Activated B cell treated with CpG ODN at 0.5 μM for 24 hours (primary cell): ENCODE data around the gene ETS2. TPM values are rescaled to one million over a fixed set of nuclear protein-coding genes. Genes with fewer than 3 reads are reported as not detected.

Source experiments
- ATAC-seq: fragments of 200-7000 bp; cut with Tn5 transposase; one replicate; pipeline ENCODE4 v1.10.0; 2021; ENCODE audit warnings: low read depth, mild to moderate bottlenecking, moderate library complexity
- CTCF ChIA-PET: fragments of 350-600 bp; sonication (Branson Sonifier 250); formaldehyde crosslinking; loops from one replicate; lab custom pipeline; 2021; ENCODE audit warnings: antibody characterized with exemption; lab: Charles Lee
- POLR2A ChIA-PET: fragments of 350-600 bp; sonication (Branson Sonifier 250); formaldehyde crosslinking; loops from one replicate; lab custom pipeline; 2021; ENCODE audit warnings: antibody characterized with exemption; lab: Charles Lee
- DNase-seq: peaks from one replicate; pipeline ENCODE4 v3.0.0; 2022
- H3K27ac Mint-ChIP-seq: one replicate; pipeline ENCODE4 v1.8.0; 2020; ENCODE audit warnings: mixed read lengths
- H3K27me3 Mint-ChIP-seq: one replicate; pipeline ENCODE4 v1.8.0; 2021; ENCODE audit warnings: mixed read lengths
- H3K36me3 Mint-ChIP-seq: one replicate; pipeline ENCODE4 v1.8.0; 2021; ENCODE audit warnings: low read depth, mixed read lengths
- H3K4me1 Mint-ChIP-seq: one replicate; pipeline ENCODE4 v1.8.0; 2021; ENCODE audit warnings: mixed read lengths
- H3K4me3 Mint-ChIP-seq: one replicate; pipeline ENCODE4 v1.8.0; 2020; ENCODE audit warnings: mild to moderate bottlenecking, mixed read lengths
- H3K9me3 Mint-ChIP-seq: one replicate; pipeline ENCODE4 v1.8.0; 2020; ENCODE audit warnings: mixed read lengths
- intact Hi-C: fragments of 100-400 bp; cut with micrococcal nuclease; formaldehyde crosslinking; loops from one replicate; pipeline ENCODE4 v1.15.1; 2024
- total RNA-seq: library from RNA; stranded (reverse); gene quantifications from 2 replicates; pipeline ENCODE4 v1.2.3, GENCODE V29; 2022
- TF ChIP-seq, protein P1 (sequence below): fragments of 200-600 bp; IDR thresholded peaks from one replicate; pipeline ENCODE4 v1.8.0; 2022; ENCODE audit warnings: antibody characterized with exemption, mild to moderate bottlenecking

ETS2 gene
- total RNA-seq, 1 donor from 2014 or later = 4.4 TPM

DNA sequence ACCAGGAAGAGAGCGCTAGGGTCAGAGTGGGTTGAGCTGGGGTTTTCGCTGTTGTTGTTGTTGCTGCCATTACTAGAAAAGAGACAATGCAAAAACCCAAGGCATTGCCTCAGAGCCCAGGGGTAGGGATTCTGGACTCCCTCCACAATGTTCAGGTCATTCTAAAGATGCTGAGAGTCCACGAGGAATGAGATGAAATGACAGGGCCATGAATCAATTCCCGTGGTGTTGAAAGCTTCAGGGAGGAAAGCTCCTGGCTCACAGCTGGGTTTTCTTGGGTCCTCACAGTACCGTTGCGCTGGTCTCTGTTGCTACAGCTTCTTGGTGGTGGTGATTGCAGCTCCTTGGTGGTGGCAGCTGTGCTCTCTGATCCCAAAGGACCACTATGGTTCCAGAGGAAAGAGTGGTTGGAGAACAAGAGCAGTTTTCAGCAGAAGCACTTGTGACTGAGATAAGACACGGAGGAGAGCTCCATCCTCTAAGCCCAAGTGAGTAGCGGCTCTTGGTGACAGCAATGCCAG, 58.2 kb downstream of the ETS2 start:
- H3K27ac Mint-ChIP-seq = no peak overlapping the region
- H3K27me3 Mint-ChIP-seq = peaks cover 58% of the 10 kb centered on the region
- CTCF ChIA-PET = no interaction called here

DNA sequence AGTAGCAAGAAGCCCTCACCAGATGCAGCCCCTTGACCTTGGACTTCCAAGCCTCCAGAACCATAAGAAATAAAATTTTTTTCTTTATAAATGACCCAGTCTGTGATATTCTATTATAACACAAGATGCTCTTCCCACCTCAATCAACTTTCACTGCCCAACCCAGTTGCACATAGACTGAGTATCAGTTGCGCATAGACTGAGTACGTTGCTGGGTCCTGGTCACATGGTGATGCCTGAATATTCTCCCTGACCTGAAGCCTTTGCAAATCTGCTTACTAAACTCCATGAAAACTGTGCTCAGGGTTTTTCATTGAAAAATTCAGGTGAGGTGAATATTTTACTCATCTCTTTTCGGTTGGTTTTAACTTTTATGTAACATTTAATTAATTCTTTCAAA, 59.2 kb downstream of the ETS2 start:
- Mint-ChIP-seq H3K4me1 (peaks cover 36% of the 10 kb centered on the region), H3K9me3 (no peaks in the 10 kb centered on the region), H3K4me3 (no peak overlapping the region), H3K27me3 (peaks cover 50% of the 10 kb centered on the region), H3K27ac (no peak overlapping the region), H3K36me3 (no peaks in the 10 kb centered on the region)
- DNase-seq (no peak), ATAC-seq (no peak)
- intact Hi-C loops = no loop called here
- POLR2A ChIA-PET = no interaction called here
- TF ChIP-seq, protein P1, sequence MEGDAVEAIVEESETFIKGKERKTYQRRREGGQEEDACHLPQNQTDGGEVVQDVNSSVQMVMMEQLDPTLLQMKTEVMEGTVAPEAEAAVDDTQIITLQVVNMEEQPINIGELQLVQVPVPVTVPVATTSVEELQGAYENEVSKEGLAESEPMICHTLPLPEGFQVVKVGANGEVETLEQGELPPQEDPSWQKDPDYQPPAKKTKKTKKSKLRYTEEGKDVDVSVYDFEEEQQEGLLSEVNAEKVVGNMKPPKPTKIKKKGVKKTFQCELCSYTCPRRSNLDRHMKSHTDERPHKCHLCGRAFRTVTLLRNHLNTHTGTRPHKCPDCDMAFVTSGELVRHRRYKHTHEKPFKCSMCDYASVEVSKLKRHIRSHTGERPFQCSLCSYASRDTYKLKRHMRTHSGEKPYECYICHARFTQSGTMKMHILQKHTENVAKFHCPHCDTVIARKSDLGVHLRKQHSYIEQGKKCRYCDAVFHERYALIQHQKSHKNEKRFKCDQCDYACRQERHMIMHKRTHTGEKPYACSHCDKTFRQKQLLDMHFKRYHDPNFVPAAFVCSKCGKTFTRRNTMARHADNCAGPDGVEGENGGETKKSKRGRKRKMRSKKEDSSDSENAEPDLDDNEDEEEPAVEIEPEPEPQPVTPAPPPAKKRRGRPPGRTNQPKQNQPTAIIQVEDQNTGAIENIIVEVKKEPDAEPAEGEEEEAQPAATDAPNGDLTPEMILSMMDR = no peak
- CTCF ChIA-PET = no interaction called here

More for the DNA sequence above, 58.2 kb downstream of the ETS2 start:
- TF ChIP-seq, protein P1 = no peak
- intact Hi-C loops = loop anchor here (2.0 kb wide), 1 partner anchor 59 kb away; the partner anchor contains the start of gene ETS2
- ATAC-seq = no peak
- H3K36me3 Mint-ChIP-seq = no peaks in the 10 kb centered on the region
- no peak overlapping the region for H3K4me3 Mint-ChIP-seq
- no peak for DNase-seq
- POLR2A ChIA-PET = no interaction called here
- peaks cover 31% of the 10 kb centered on the region for H3K4me1 Mint-ChIP-seq
- H3K9me3 Mint-ChIP-seq = no peaks in the 10 kb centered on the region

- Mint-ChIP-seq H3K36me3 (no peaks in the 10 kb centered on the region), H3K27me3 (peaks cover 36% of the 10 kb centered on the region), H3K27ac (no peak overlapping the region), H3K4me1 (peaks cover 14% of the 10 kb centered on the region), H3K9me3 (no peaks in the 10 kb centered on the region), H3K4me3 (no peak overlapping the region)
- TF ChIP-seq, protein P1 = no peak
- ATAC-seq (no peak), DNase-seq (no peak)
- intact Hi-C loops = no loop called here
- POLR2A ChIA-PET = no interaction called here
- CTCF ChIA-PET = no interaction called here
Measured at GRCh38 chr21:38869196-38869595, 63.5 kb downstream of the ETS2 start.

- TF ChIP-seq, protein P1 = no peak
- intact Hi-C loops = no loop called here
- ChIA-PET POLR2A (no interaction called here), CTCF (no interaction called here)
- H3K4me1 Mint-ChIP-seq = peaks cover 14% of the 10 kb centered on the region
- H3K4me3 Mint-ChIP-seq = no peak overlapping the region
- no peak for DNase-seq
- no peaks in the 10 kb centered on the region for H3K9me3 Mint-ChIP-seq
- H3K27ac Mint-ChIP-seq = no peak overlapping the region
- H3K27me3 Mint-ChIP-seq = peaks cover 29% of the 10 kb centered on the region
- no peaks in the 10 kb centered on the region for H3K36me3 Mint-ChIP-seq
- no peak for ATAC-seq
Measured at GRCh38 chr21:38869946-38870345, 64.2 kb downstream of the ETS2 start.
